Gastrocnemius medialis (tissue), 4 donors: ENCODE measurements around the gene TENM3. TPM values are rescaled to one million over a fixed set of nuclear protein-coding genes. Genes with fewer than 3 reads are reported as not detected.

Experiments
- ATAC-seq, 2 donors: fragments of 150-250 bp; one replicate each; pipeline ENCODE4 v1.9.1; 2016
- DNase-seq, 2 donors: peaks; one replicate each; pipeline ENCODE4 v3.0.0-alpha.2; 2019
- H3K27ac ChIP-seq, 4 donors: fragments of 200-600 bp; sonication (generic); 1 replicate in 1 of 4; 2 replicates in 3 of 4; pipeline ENCODE4 v1.5.1; 2016 to 2018; ENCODE audit warnings: mild to moderate bottlenecking in 2 of 4, moderate library complexity in 1 of 4
- H3K27me3 ChIP-seq, 3 donors: fragments of 200-600 bp; sonication (generic) in 2 of 3; 1 replicate in 1 of 3; 2 replicates in 2 of 3; pipeline versions ENCODE4 v1.5.1 to v1.6.0; 2016 to 2019; ENCODE audit warnings: mild to moderate bottlenecking in 1 of 3, moderate library complexity in 1 of 3
- H3K36me3 ChIP-seq, 2 donors: fragments of 200-600 bp; sonication (generic) in 1 of 2; one replicate each; pipeline ENCODE4 v1.5.1; 2017 to 2018
- H3K4me1 ChIP-seq, 2 donors: fragments of 200-600 bp; sonication (generic) in 1 of 2; one replicate each; pipeline ENCODE4 v1.5.1; 2016 to 2017; ENCODE audit warnings: mild to moderate bottlenecking in 2 of 2
- H3K4me3 ChIP-seq, 4 donors: fragments of 200-600 bp; sonication (generic) in 3 of 4; 1 replicate in 1 of 4; 2 replicates in 3 of 4; pipeline ENCODE4 v1.5.1; 2016 to 2019; ENCODE audit warnings: mild to moderate bottlenecking in 2 of 4
- H3K9me3 ChIP-seq, 3 donors: fragments of 200-600 bp; sonication (generic) in 2 of 3; 1 replicate in 1 of 3; 2 replicates in 2 of 3; pipeline ENCODE4 v1.5.1; 2016 to 2019
- POLR2A ChIP-seq, 2 donors: fragments of 450-650 bp; IDR thresholded peaks; one replicate each; pipeline ENCODE4 v1.6.1; 2017; ENCODE audit warnings: antibody characterized with exemption in 2 of 2, mild to moderate bottlenecking in 2 of 2, moderate library complexity in 2 of 2
- in situ Hi-C, 4 donors: fragments of 200-750 bp; cut with MboI; loops; one replicate each; pipeline versions ENCODE4 v1.15.0 to v1.8.0; 2017; ENCODE audit warnings: low sequenced_read_pairs in 4 of 4
- intact Hi-C: fragments of 100-400 bp; cut with DNase I; formaldehyde crosslinking; loops from one replicate; pipeline ENCODE4 v1.15.1; 2023; ENCODE audit warnings: low total_unique reads
- total RNA-seq, 4 donors: library from RNA; depleted of rRNA; stranded (reverse); fragments of >200 nt; gene quantifications; one replicate each; pipeline versions ENCODE4 v1.1.0 to v1.2.3, GENCODE V29; 2016
- TF ChIP-seq, protein P1 (sequence below), 5 experiments: fragments of 450-650 bp in 3 of 5; fragments of 200-600 bp in 2 of 5; sonication (generic) in 2 of 5; IDR thresholded peaks in 4 of 5; conservative IDR thresholded peaks in 1 of 5; 1 replicate in 4 of 5; 2 replicates in 1 of 5; pipeline ENCODE4 v1.5.1; 2016 to 2019; ENCODE audit warnings: antibody characterized with exemption in 5 of 5, mild to moderate bottlenecking in 3 of 5, moderate library complexity in 3 of 5

Gene TENM3
- total RNA-seq, 4 donors from 2014 or later: 8.3 to 16.2 (median 12.3) TPM

DNA sequence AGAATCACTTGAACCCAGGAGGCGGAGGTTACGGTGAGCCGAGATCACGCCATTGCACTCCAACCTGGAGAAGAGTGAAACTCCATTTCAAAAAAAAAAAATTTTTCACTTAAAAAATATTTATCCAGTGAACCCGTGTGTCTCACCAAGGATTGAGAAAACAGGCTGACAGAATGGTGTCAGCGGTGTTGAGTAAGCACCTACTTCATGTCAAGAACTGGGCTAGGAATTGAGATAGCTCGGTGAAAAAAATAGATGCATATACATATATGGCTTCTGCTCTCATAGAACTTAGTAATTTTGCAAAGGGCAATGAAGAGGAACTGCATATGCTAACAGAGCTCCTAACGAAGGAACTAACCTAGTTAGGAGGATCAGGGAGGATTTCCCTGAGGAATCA, 297.3 kb downstream of the TENM3 start:
- TF ChIP-seq POLR2A (IDR thresholded peaks at IDR 0.05): no peak
- H3K27me3 ChIP-seq: no peaks in the 10 kb centered on the region
- in situ Hi-C loops: no loop called here

DNA sequence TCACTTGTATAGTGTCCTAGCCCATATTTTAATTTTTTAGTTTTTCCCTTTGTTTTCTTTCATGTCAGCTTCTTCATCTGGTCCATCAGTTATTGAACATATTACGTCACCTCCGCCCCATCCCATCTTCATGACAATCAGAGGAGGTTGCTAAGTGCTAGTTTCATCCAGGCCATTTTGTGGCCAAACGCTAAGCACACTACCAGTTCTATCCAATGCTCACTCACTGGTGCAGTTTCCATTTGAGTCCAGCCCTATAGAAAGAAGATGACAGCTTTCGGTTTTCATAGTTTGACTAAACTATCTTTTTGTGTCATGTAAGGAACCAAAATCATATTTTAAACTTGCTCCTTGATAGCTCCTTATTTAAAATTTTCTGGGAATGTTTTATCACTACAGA, 304.2 kb downstream of the TENM3 start:
- TF ChIP-seq, protein P1, sequence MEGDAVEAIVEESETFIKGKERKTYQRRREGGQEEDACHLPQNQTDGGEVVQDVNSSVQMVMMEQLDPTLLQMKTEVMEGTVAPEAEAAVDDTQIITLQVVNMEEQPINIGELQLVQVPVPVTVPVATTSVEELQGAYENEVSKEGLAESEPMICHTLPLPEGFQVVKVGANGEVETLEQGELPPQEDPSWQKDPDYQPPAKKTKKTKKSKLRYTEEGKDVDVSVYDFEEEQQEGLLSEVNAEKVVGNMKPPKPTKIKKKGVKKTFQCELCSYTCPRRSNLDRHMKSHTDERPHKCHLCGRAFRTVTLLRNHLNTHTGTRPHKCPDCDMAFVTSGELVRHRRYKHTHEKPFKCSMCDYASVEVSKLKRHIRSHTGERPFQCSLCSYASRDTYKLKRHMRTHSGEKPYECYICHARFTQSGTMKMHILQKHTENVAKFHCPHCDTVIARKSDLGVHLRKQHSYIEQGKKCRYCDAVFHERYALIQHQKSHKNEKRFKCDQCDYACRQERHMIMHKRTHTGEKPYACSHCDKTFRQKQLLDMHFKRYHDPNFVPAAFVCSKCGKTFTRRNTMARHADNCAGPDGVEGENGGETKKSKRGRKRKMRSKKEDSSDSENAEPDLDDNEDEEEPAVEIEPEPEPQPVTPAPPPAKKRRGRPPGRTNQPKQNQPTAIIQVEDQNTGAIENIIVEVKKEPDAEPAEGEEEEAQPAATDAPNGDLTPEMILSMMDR (IDR thresholded peaks at IDR 0.05 in 4 of 5, conservative IDR thresholded peaks at IDR 0.05 in 1 of 5): no peak
- TF ChIP-seq POLR2A (IDR thresholded peaks at IDR 0.05): no peak
- DNase-seq: no peak
- in situ Hi-C loops (no loop called here), intact Hi-C loops (no loop called here)
- no peaks in the 10 kb centered on the region for H3K9me3 ChIP-seq
- no peak overlapping the region for H3K27ac ChIP-seq
- no peaks in the 10 kb centered on the region for H3K27me3 ChIP-seq
- no peaks in the 10 kb centered on the region for H3K36me3 ChIP-seq
- no peak overlapping the region for H3K4me3 ChIP-seq
- ATAC-seq: no peak
- H3K4me1 ChIP-seq: no peaks in the 10 kb centered on the region

More for the DNA sequence above, 297.3 kb downstream of the TENM3 start:
- peaks cover 0 to 12% of the 10 kb centered on the region in 2 donors for H3K4me1 ChIP-seq
- H3K27ac ChIP-seq: no peak overlapping the region
- DNase-seq: no peak
- no peak overlapping the region for H3K4me3 ChIP-seq
- H3K36me3 ChIP-seq: no peaks in the 10 kb centered on the region
- no peak for ATAC-seq
- H3K9me3 ChIP-seq: no peaks in the 10 kb centered on the region
- intact Hi-C loops: no loop called here

DNA sequence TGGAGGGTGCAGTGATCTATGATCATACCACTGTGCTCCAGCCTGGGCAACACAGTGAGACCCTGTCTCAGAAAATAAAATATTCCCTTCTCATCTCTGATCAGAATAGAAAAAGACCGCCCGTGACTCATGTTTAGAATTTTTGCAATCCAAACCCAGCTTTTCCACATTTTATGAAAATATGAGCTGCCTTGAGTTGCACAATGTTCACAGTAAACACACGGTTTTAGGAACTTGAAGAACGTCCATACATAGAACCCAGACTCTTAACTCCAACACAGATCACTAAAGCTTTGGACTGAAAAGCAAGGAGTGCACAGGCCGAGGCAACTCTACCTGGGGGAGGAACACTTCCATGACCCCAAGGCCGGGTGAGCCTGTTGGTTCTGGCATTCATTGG, 305.0 kb downstream of the TENM3 start:
- intact Hi-C loops: no loop called here
- Histone ChIP-seq H3K4me1 (no peaks in the 10 kb centered on the region), H3K4me3 (no peak overlapping the region), H3K36me3 (no peaks in the 10 kb centered on the region), H3K9me3 (no peaks in the 10 kb centered on the region), H3K27me3 (no peaks in the 10 kb centered on the region), H3K27ac (no peak overlapping the region)
- in situ Hi-C loops: no loop called here
- ATAC-seq: no peak
- TF ChIP-seq, protein P1 (IDR thresholded peaks at IDR 0.05 in 4 of 5, conservative IDR thresholded peaks at IDR 0.05 in 1 of 5): no peak
- no peak for TF ChIP-seq POLR2A (IDR thresholded peaks at IDR 0.05)
- no peak for DNase-seq

DNA sequence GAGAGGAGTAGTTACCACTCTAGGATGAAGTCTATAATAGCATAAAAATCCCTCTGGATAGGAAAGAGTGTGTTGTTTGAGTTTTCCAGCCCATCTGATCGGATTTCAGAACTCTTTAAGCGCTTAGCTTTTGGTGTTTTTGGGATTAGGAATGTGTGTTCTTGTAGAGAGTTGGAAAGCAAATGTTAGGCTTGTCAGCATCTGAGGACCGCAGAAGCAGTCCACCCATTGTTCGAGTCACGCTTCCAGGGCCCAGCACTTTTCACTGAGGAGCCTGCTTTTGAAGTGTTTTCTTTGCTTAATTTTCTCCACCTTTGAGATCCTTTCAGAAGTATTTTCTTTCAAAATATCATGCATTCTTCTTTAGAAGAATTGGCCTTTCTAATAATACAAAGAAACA, 306.2 kb downstream of the TENM3 start:
- intact Hi-C loops: no loop called here
- H3K36me3 ChIP-seq: no peaks in the 10 kb centered on the region
- H3K4me3 ChIP-seq: no peak overlapping the region
- in situ Hi-C loops: no loop called here
- H3K4me1 ChIP-seq: peaks cover 0 to 9% of the 10 kb centered on the region in 2 donors
- no peak for DNase-seq
- no peak overlapping the region for H3K27ac ChIP-seq
- no peaks in the 10 kb centered on the region for H3K27me3 ChIP-seq
- no peak for TF ChIP-seq POLR2A (IDR thresholded peaks at IDR 0.05)
- TF ChIP-seq, protein P1 (IDR thresholded peaks at IDR 0.05 in 4 of 5, conservative IDR thresholded peaks at IDR 0.05 in 1 of 5): no peak
- ATAC-seq: no peak
- H3K9me3 ChIP-seq: no peaks in the 10 kb centered on the region

DNA sequence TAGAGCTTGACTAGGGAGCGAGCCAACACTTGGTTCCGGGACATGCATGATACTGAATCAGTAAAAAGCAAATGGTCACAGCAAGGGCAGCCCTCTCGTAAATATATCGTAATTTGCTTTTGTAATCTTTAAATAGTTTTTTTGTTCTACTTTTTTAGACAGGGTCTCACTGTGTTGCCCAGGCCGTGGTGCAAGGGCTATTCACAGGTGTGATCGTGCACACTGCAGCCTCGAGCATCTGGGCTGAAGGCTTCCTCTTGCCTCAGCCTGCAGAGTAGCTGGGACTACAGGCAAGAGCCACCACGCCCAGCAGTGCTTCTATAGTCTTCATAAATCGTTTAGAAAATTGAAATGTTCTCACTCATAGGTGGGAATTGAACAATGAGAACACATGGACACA, 309.7 kb downstream of the TENM3 start:
- no peak for ATAC-seq
- in situ Hi-C loops: loop anchor here in 1 of 4 donors (25.0 kb wide), 1 partner anchor 91 kb away; no protein-coding TSS in a partner anchor

More for the DNA sequence above, 309.7 kb downstream of the TENM3 start:
- Histone ChIP-seq H3K4me3 (no peak overlapping the region), H3K36me3 (no peaks in the 10 kb centered on the region), H3K27me3 (no peaks in the 10 kb centered on the region), H3K4me1 (peaks cover 0 to 12% of the 10 kb centered on the region in 2 donors), H3K27ac (no peak overlapping the region), H3K9me3 (no peaks in the 10 kb centered on the region)
- intact Hi-C loops: no loop called here
- DNase-seq: no peak
- no peak for TF ChIP-seq POLR2A (IDR thresholded peaks at IDR 0.05)
- TF ChIP-seq, protein P1 (IDR thresholded peaks at IDR 0.05 in 4 of 5, conservative IDR thresholded peaks at IDR 0.05 in 1 of 5): no peak
